Right renal pelvis (tissue), 4 donors: ENCODE results near the gene LDLRAD3. TPM values are rescaled to one million over a fixed set of nuclear protein-coding genes. Genes with fewer than 3 reads are reported as not detected.

ENCODE experiments used
- DNase-seq, 4 donors: peaks; one replicate each; pipeline ENCODE4 v3.0.0-alpha.2; 2013; ENCODE audit warnings: low read depth in 4 of 4, low spot score in 3 of 4, missing footprints in 1 of 4
- polyA plus RNA-seq, 4 donors: library from polyadenylated mRNA; unstranded; fragments of 120-200 nt; gene quantifications; one replicate each; pipeline ENCODE4 v1.2.1, GENCODE V29; 2013; ENCODE audit not compliant: insufficient read length in 4 of 4

The LDLRAD3 gene
- polyA plus RNA-seq, 4 donors, result 23.7 to 27.8 (median 27.0) TPM

GRCh38 chr11:36013950-36014897, 70.4 kb downstream of the LDLRAD3 start:
- no peak for DNase-seq

- no peak for DNase-seq
Observed at GRCh38 chr11:36014898-36015665, 71.2 kb downstream of the LDLRAD3 start.

GRCh38 chr11:36015799-36016198, 71.9 kb downstream of the LDLRAD3 start:
- no peak for DNase-seq

GRCh38 chr11:36016263-36016662, 72.4 kb downstream of the LDLRAD3 start:
- no peak for DNase-seq

GRCh38 chr11:36016709-36017108, 72.8 kb downstream of the LDLRAD3 start:
- DNase-seq, result no peak

GRCh38 chr11:36019005-36019596, 75.2 kb downstream of the LDLRAD3 start:
- no peak for DNase-seq

- no peak for DNase-seq
Observed at GRCh38 chr11:36019722-36020121, 75.9 kb downstream of the LDLRAD3 start.

GRCh38 chr11:36022882-36023281, 79.0 kb downstream of the LDLRAD3 start:
- DNase-seq, result no peak

- DNase-seq, result no peak
Observed at GRCh38 chr11:36023922-36024321, 80.1 kb downstream of the LDLRAD3 start.

GRCh38 chr11:36024716-36025115, 80.9 kb downstream of the LDLRAD3 start:
- DNase-seq, result no peak

GRCh38 chr11:36026315-36026968, 82.6 kb downstream of the LDLRAD3 start:
- DNase-seq, result no peak

GRCh38 chr11:36027731-36028130, 83.9 kb downstream of the LDLRAD3 start:
- DNase-seq, result no peak

GRCh38 chr11:36029616-36030015, 85.8 kb downstream of the LDLRAD3 start:
- no peak for DNase-seq

- DNase-seq, result no peak
Observed at GRCh38 chr11:36030731-36031281, 86.9 kb downstream of the LDLRAD3 start.

- no peak for DNase-seq
Observed at GRCh38 chr11:36033082-36033751, 89.4 kb downstream of the LDLRAD3 start.

- no peak for DNase-seq
Observed at GRCh38 chr11:36033936-36034335, 90.1 kb downstream of the LDLRAD3 start.

- no peak for DNase-seq
Observed at GRCh38 chr11:36034551-36035331, 90.9 kb downstream of the LDLRAD3 start.

- no peak for DNase-seq
Observed at GRCh38 chr11:36035454-36035853, 91.6 kb downstream of the LDLRAD3 start.

GRCh38 chr11:36035999-36036398, 92.1 kb downstream of the LDLRAD3 start:
- no peak for DNase-seq
